ENCODE results near the gene C17orf107. TPM values are rescaled to one million over a fixed set of nuclear protein-coding genes. Genes with fewer than 3 reads are reported as not detected.

C17orf107 gene
- total RNA-seq, 1 experiment from 2014 or later: 2.1 TPM

DNA sequence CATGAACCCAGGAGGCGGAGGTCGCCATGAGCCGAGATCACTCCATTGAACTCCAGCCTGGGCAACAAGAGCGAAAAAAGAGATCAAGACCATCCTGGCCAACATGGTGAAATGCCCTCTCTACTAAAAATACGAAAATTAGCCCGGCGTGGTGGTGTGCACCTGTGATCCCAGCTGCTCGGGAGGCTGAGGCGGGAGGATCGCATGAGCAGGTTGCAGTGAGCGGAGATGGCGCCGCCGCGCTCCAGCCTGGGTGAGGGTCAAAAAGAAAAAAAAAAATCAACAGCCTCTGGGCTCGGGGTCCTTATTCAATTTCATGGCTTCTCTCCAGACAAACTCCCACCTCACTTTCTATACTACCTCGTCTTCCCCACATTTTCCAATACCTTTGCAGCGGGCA is 29.5 kb downstream of the C17orf107 start:
- TF ChIP-seq, protein P1, sequence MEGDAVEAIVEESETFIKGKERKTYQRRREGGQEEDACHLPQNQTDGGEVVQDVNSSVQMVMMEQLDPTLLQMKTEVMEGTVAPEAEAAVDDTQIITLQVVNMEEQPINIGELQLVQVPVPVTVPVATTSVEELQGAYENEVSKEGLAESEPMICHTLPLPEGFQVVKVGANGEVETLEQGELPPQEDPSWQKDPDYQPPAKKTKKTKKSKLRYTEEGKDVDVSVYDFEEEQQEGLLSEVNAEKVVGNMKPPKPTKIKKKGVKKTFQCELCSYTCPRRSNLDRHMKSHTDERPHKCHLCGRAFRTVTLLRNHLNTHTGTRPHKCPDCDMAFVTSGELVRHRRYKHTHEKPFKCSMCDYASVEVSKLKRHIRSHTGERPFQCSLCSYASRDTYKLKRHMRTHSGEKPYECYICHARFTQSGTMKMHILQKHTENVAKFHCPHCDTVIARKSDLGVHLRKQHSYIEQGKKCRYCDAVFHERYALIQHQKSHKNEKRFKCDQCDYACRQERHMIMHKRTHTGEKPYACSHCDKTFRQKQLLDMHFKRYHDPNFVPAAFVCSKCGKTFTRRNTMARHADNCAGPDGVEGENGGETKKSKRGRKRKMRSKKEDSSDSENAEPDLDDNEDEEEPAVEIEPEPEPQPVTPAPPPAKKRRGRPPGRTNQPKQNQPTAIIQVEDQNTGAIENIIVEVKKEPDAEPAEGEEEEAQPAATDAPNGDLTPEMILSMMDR (IDR thresholded peaks at IDR 0.05; ENCODE audit: unreplicated experiment): no peak
- CTCF ChIA-PET: no interaction called here
- Mint-ChIP-seq H3K4me1 (ENCODE audit: low read depth, unreplicated experiment) (peaks cover 3% of the 10 kb centered on the region), H3K27me3 (ENCODE audit: unreplicated experiment) (no peaks in the 10 kb centered on the region), H3K36me3 (ENCODE audit: insufficient read depth, unreplicated experiment) (peaks cover 13% of the 10 kb centered on the region), H3K27ac (ENCODE audit: unreplicated experiment) (peak overlapping the region; percentile 21), H3K9me3 (ENCODE audit: low read depth, unreplicated experiment) (no peaks in the 10 kb centered on the region), H3K4me3 (ENCODE audit: low read depth, unreplicated experiment) (no peak overlapping the region)
- intact Hi-C loops (cut with micrococcal nuclease; ENCODE audit: unreplicated experiment): no loop called here
- DNase-seq: no peak
- no TSS peak for BruUV-seq (replicated peaks)

- H3K27me3 Mint-ChIP-seq (ENCODE audit: unreplicated experiment): no peaks in the 10 kb centered on the region
- no TSS peak for BruUV-seq (replicated peaks)
- DNase-seq: no peak
- H3K9me3 Mint-ChIP-seq (ENCODE audit: low read depth, unreplicated experiment): no peaks in the 10 kb centered on the region
- no peak within 1 kb of the TSS for H3K27ac Mint-ChIP-seq (ENCODE audit: unreplicated experiment)
- peaks cover 21% of the 10 kb centered on the region for H3K36me3 Mint-ChIP-seq (ENCODE audit: insufficient read depth, unreplicated experiment)
- TF ChIP-seq, protein P1 (IDR thresholded peaks at IDR 0.05; ENCODE audit: unreplicated experiment): no peak
- CTCF ChIA-PET: no interaction called here
- intact Hi-C loops (cut with micrococcal nuclease; ENCODE audit: unreplicated experiment): no loop called here
- peaks cover 11% of the 10 kb centered on the region for H3K4me1 Mint-ChIP-seq (ENCODE audit: low read depth, unreplicated experiment)
- no peak within 1 kb of the TSS for H3K4me3 Mint-ChIP-seq (ENCODE audit: low read depth, unreplicated experiment)
These were observed 32.6 kb downstream of the C17orf107 start, which contains the start of gene GP1BA for GRCh38 chr17:4931963-4932362. Gene GP1BA, plus strand, starts transcription at chr17:4932277. Its CDS starts 328 bp downstream, at chr17:4932605.

GRCh38 chr17:4932756-4933155 is 33.4 kb downstream of the C17orf107 start:
- TF ChIP-seq, protein P1 (IDR thresholded peaks at IDR 0.05; ENCODE audit: unreplicated experiment): no peak
- Mint-ChIP-seq H3K4me1 (ENCODE audit: low read depth, unreplicated experiment) (peaks cover 11% of the 10 kb centered on the region), H3K36me3 (ENCODE audit: insufficient read depth, unreplicated experiment) (peaks cover 21% of the 10 kb centered on the region), H3K4me3 (ENCODE audit: low read depth, unreplicated experiment) (no peak overlapping the region), H3K9me3 (ENCODE audit: low read depth, unreplicated experiment) (no peaks in the 10 kb centered on the region), H3K27ac (ENCODE audit: unreplicated experiment) (no peak overlapping the region), H3K27me3 (ENCODE audit: unreplicated experiment) (no peaks in the 10 kb centered on the region)
- CTCF ChIA-PET: no interaction called here
- intact Hi-C loops (cut with micrococcal nuclease; ENCODE audit: unreplicated experiment): no loop called here
- DNase-seq: no peak
- no TSS peak for BruUV-seq (replicated peaks)

- Mint-ChIP-seq H3K36me3 (ENCODE audit: insufficient read depth, unreplicated experiment) (peaks cover 21% of the 10 kb centered on the region), H3K27me3 (ENCODE audit: unreplicated experiment) (no peaks in the 10 kb centered on the region), H3K4me3 (ENCODE audit: low read depth, unreplicated experiment) (peak overlapping the region; percentile 24), H3K9me3 (ENCODE audit: low read depth, unreplicated experiment) (no peaks in the 10 kb centered on the region), H3K27ac (ENCODE audit: unreplicated experiment) (peak overlapping the region; percentile 80), H3K4me1 (ENCODE audit: low read depth, unreplicated experiment) (peaks cover 11% of the 10 kb centered on the region)
- TF ChIP-seq, protein P1 (IDR thresholded peaks at IDR 0.05; ENCODE audit: unreplicated experiment): no peak
- intact Hi-C loops (cut with micrococcal nuclease; ENCODE audit: unreplicated experiment): no loop called here
- no peak for DNase-seq
- CTCF ChIA-PET: interaction anchor here (1.0 kb wide), 2 partner anchors 24 to 34 kb away, joined by 4 to 6 read pairs; partner anchors contain the start of gene SPAG7
- BruUV-seq (replicated peaks): no TSS peak
These were observed 34.3 kb downstream of the C17orf107 start for GRCh38 chr17:4933646-4934045.
